HG02588 (cell line): ENCODE data around the gene NDUFAF8.

Experiments
- ATAC-seq: cut with Tn5 transposase; IDR thresholded peaks from one replicate; pipeline ENCODE4 v1.9.1; 2021; ENCODE audit warnings: mild to moderate bottlenecking, moderate library complexity; ENCODE audit not compliant: unreplicated experiment

The NDUFAF8 gene

DNA sequence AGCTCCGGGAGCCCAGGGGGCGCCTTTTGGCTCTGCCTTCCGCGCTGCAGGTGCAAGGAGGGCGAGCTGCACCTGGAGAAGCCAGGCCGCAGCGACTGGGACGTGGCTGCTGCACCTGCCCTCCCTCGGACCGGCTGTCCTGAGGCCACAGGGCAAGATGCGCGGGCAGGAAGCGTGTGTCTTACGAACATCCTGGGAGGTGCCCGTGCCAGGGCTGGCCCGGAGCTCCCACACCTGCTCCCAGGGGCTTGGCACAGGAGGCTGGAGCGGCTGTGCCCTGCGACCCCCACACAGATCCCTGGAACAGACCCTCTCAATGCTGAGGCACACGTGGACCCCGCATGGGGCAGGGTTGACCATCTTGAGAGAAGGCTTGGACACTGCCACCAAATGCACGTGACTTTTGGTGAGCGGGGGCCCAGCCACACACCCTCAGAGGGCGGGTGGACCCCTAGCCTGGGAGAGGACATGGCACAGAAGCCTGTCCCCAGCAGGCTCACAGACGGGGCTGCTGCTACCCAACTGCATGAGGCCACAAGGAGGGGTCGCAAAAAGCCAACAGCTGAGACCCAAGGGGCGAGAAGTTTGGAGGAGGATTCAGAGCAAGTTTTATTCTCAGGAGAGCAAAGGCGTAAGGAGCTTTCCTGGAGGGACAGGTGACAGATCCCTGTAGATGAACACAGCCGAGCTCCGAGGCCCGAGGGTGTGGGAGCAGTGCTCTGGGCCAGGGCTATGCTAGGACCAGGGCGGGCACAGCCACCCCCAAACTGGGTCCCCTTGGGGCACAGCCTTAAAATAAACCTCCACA lies 11.4 kb downstream of the NDUFAF8 start:
- ATAC-seq = no peak

DNA sequence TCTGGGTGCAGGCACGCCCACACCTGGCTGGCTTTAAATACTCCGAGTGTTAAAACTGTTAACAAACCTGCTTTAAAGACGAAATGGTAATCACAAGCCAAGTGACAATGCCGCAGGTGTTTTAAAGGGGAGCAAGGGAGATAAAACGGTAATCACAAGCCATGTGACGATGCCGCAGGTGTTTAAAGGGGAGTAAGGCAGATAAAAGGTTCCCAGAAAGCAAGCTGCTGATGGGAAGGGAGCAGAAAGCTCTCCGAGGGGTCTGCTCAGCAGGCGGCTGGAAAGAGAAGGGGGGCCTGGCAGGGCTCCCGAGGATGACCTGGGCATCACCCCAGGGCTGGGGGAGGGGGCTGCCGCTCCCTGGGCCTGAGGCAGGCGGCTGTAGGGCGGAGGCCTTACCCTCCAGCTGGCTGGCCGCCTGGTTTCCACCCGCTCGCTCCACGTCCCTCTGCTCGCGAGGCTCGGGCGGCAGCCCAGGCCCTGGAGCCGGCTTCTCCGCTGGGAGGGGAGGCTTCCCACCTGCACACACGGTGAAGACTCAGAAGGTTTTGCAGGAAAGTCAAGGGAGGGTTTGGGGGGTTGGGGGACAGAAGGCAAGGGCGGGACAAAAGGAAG lies 12.1 kb downstream of the NDUFAF8 start:
- no peak for ATAC-seq

DNA sequence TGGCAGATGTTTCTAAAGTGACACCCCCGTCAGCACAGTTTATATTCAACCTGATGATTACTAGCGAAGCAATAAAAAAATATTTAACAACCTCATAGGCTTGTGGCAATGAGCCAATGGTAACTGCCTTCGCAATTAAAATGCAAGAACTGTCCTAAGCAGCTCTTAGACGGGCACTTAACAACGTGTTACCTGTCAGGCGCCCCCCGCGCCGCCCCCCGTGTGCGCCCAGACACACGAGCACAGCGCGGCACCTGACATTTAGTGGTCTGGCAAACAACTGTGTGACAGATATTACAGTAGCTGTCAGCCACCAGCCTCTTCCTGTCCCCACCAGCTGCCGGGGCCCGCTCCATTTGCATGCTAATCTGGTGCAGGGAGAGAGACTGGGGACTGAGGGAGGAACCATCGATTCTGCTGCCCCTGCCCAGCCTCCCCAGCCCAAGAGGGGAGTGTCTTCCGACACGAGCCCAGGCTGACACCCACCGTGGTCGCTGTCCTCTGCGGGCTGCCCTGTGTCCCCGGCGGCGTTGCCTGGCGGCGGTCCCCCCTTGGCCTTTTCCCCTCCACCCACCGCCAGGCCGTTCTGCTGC lies 12.7 kb downstream of the NDUFAF8 start:
- no peak for ATAC-seq

DNA sequence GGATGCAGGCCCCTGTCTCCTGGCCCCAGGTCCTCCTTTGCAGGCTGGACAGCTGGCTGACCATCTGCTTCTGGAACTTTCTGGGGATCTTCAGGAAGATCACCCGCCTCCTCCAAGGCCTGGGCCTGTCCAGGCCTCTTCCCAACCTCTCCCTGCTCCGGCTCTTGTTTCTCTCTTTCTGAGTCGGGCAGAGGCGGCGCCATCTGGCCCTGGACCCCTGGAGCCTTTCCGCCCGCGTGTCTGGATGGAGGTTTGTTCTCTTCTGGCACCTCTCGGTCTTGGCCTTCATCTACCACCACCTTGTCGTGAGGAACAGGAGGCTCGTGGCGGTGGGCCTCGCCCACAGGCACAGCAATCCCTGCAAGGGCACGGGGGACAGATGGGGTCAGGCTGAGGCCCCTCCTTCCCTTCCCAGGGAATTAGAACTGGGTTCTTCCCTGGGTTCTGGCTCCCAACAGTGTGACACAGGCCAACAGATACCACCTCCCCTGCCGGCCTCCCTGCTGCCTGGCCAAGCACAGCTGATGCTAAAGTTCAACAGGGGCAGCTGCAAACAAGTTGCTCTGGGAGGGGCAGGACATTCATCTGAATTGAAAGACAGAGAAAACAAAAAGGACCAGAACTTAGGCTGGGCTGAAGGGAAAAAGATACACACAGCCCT lies 13.3 kb downstream of the NDUFAF8 start:
- ATAC-seq = no peak

DNA sequence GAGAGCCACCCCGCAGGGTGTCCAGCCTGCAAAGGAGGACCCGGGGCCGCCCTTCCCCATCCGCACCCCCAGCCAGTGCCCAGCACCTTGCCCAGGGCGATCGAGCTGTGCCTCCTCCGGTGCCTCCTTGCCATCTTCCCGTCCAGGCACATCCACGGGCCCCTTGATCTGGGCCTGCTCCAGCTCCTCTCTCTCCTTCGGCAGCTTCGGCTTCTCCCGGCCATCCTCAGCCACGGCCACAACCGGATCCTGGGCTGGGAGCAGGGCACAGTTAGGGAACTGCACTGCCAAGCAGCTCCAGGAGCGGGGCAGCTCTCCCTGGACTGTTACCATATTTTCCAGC lies 13.8 kb downstream of the NDUFAF8 start:
- ATAC-seq = no peak

DNA sequence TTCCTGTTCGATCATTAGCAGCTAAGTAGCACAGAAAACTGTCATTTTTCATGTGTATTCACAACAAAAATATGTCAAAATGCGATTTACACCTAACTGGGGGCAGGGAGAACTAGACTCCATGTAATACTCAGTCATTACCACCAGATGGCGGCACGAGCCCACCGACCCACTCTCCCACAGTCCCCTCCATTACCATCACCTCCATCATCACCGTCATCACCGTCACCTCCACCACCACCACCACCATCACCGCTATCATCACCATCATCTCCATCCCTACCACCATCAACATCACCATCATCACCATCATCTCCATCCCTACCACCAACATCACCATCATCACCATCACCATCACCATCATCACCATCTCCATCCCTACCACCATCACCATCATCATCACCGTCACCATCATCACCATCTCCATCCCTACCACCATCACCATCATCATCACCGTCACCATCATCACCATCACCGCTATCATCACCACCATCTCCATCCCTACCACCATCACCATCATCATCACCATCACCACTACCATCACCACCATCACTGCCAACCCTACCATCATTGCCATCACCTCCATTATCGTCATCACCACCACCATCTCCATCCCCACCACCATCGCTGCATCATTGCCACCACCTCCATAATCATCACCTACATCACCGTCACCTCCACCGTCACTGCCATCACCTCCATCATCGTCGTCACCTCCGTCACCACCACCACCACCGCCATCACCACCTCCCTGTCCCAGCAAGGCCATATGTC lies 14.4 kb downstream of the NDUFAF8 start:
- no peak for ATAC-seq

DNA sequence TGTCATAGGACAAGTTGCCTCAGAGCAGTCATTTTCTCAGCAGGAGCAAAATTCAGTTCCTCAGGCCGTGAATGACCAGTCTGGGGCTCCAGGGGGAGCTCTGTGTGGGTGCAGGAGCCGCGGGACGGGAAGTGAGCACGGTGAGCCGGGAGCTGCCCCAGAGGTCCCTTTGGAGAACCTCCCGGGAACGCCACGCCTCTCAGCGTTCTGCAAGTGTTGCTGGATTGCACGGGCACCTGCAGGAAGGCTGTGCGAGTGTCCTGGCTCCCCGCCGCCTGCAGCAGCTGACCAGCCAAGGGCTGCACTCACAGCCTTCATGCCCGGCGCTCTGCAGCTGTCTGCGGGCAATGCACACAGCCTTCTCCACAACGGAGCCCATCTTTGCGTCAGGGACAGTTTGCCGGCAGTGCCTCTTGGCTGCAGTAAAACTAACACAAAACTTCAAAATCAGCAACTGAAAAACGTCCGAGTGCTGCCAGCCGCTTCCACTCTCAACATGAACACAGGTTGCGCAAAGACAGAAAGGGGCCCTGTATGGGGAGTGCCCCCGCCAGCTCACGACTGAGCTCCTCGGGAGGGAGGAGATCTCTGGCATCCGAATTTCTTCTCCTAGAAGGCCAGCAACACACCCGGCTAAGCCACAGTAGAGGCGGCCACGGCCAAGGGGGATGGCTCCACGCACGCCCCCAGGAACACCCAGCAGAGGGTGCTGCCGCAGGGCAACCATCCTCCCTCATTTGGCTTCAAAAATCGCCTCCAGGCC lies 16.0 kb downstream of the NDUFAF8 start:
- ATAC-seq = no peak

DNA sequence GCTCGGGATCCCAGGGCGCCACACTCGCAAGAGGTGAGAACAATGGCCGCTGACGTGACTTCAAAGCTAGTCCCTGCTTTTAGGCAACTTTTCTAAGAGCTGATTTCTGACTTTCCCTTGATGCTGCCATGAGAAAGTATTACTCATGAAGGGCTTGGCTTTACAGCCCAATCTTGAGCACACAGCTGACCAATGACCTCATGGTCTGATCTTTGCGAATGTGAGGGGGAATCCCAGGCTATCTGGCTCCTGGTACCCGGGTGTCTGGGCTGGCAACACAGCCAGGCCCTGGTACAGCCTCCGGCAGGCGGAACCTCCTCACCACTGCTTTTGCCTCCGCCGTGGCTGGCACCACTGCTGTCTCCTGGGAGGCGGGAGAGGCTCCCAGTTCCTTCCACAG lies 17.5 kb downstream of the NDUFAF8 start:
- no peak for ATAC-seq

DNA sequence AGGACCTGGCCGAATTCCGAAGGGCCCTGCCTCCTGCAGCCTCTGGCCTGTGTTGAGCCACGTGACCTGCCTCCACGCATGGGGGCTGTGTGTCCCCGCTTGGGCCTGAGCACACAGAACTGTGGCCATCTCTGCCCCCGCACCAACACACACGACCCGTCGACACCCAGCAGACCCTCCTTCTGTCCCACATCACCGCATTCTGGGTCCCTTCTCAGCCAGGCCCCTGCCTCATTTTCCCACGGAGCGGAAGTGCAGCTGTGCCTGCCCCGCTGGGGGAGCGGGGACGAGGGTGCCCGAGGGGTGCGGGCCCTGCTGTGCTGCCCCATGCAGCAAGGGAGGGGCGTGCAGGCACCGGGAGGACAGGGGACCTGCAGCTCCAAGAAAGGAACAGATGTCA lies 18.4 kb downstream of the NDUFAF8 start:
- no peak for ATAC-seq

DNA sequence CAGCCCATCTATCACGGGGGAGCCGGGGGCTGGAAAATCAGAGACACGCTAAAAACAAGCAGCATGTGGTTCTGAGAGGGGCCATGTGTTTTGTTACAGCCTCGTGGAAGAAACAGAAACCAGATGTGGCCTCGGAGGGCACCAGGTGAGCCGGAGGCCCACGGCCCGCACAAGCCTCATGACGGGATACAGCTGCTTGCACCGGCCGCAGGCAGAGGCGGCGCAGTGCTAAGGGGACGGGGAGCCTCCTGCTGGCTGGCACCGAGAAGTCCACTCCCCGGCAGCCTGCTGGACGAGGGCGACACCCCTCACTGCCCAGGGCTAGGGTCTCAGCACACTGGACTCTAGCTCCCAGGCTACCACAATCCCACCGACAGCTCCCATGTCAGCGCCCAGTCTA lies 19.2 kb downstream of the NDUFAF8 start:
- no peak for ATAC-seq

DNA sequence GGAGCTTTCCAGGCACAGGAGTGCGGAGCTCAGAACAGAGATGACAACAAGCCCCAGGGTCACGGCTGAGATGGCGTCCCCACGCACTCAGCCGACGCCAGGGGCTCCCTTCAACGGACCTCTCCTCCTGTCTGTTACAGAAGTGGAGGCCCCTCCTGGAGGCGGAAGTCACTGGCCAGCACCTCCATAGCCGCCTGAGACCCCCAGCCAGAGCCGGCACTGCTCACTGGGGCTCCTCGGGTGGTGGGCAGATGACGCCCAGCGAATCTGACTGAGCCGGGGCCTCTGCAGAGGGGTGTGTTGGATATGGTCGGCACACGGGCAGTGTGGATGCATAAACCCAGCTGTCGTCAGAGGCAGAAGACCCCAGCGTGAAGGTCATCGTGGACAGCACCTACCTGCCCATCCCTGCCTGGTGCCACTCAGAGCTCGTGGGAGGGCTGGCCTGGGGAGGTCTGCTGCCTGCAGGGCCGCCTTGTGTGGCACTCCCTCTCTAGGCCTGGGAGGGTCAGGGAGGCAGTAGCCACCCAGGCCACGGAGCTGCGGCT lies 20.0 kb downstream of the NDUFAF8 start:
- no peak for ATAC-seq

DNA sequence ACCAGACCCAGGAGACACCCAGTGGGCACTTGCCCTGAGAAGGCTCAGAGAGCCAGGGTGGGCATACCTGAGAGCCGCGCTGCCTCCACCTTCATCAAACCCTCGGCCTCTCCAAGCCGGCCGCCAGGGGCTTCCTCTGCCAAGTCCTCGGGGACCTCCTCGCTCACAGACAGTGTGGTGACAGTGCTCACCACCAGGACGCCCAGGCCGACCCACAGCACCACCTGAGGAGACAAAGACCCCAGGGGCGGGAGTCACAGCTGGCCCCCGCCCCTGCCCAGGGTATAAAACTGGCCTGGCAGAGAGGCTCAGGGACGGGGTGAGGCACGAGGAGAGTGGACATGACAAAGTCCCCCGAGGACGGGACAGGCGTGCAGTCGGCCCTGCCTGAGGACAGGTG lies 21.1 kb downstream of the NDUFAF8 start:
- no peak for ATAC-seq

DNA sequence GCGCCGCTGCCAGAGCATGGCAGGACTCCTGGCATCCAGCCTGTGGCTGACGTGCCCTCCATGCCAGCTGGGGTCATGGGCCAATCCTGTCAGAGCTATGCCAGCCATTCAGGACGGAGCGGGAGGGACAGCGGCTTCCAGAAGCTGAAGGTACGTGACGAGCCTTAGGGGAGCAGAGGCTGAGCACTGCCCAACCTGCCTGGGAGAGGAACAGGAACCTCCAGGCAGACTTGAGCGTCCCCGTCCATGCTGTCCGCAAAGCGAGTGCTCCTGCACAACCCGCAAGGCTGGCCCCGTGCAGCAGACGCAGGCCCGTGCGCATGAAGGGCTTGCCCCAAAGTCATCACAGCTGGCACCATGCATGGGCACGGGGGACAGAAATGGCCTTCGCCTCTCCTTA lies 21.5 kb downstream of the NDUFAF8 start:
- no peak for ATAC-seq

DNA sequence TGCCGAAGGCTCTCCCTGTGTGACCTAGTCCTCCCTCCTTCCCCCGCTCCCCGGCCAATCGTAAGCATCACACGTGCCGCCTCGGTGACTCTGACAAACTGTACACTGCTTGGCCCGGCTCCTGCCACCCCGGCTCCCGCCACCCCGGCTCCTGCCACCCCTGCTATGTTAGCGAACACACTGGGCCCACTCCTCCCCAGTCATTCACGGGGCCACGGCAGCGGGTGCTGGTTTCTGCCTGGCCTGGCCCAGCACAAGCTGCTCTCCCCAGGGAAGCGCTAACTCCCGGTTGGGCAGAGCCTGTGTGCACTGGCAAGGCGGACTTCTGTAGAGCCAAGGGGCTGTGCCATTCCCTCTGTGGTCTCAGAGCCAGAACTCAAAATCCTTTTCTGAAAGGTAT lies 22.0 kb downstream of the NDUFAF8 start:
- no peak for ATAC-seq

DNA sequence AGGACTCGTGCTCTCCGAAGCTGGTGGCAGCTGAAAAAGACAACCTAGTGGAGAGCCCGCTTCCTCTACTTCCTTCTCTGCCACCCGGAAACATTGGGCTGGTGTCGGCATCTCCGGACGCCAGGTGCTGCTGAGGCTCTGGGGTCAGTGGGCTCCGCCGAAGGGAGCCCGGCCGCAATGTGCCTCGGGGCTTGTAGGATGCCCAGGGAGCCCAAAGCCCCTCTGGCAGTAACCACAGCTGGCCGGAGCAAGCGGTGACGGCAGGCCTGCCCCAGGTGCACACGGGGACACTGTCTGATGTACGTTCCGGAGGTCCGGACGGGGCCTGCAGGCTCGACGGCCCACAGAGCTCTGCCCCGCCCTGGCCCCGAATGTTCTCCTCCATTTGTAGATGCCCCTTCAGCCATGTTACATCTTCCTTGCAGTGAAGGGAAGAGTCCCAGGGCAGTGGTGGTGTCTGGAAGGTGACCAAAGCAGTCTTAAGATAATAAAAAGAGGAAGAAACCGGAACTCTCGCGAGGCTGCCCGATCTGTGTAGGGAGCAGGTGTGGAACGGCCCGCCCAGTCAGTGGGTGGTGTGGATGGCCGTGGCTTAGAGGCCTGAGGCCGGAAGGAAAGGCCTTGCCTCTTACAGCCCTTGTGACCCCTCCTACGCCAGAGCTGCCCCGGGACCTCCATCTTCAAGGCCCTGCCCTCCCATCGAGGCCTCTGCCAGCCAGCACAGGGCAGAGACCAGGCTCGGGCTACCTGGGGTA lies 22.6 kb downstream of the NDUFAF8 start:
- no peak for ATAC-seq

DNA sequence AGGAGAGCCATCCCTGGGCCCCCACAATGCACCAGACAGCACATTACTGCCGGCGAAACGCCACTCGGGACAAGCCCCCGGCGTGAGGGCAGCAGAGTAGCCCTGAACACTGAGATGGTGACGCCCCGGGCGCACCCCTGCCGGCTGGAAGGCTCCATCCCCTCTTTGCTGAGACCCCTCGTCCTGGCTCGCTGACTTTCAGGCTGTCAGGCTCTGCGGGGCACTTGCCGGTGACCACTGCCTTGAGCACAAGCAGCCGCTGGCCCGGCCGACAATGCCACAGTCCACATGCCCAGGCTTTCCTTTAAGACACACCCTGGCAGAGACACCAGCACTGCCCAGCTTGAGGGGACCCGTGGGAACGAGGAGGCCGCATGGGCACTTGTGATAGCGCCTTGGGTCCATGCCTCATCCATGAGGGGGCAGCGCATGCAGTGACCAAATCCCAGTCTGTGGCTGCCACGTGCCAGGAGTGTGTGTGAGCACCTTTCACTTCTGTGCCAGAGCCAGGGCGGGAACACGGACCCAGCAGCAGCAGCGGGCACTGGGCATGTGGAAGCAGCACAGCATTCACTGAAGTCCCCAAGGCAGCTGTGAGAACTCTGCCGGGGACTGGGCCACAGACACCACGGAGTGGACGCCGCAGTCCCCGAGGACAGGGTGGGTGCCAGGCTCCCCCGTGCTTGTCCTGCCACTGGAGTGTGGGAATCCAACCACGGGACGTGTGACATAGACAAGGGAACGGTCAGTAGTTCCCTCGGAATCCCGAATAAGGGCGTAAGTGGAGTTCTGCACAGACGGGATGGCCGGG lies 24.5 kb downstream of the NDUFAF8 start:
- no peak for ATAC-seq

DNA sequence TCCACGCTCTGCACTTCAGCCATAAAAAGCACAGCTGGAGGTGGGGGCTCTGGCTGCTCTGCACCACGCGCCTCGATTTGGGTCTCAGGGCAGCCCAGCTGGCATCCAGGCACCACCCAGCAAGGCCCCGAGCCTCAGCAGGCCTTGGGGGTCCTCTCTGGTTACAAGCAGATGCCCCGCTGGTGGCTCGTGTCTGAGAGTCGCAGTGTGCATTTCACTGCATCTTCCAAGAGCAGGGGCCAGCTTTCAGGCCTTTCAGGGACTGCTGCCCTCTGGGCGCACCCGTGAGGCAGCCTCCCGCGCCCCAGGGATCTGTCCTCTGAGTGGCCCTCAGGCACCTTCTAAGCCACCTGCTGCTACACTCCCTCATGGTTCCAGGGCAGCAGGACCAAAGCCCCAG lies 25.5 kb downstream of the NDUFAF8 start:
- no peak for ATAC-seq

DNA sequence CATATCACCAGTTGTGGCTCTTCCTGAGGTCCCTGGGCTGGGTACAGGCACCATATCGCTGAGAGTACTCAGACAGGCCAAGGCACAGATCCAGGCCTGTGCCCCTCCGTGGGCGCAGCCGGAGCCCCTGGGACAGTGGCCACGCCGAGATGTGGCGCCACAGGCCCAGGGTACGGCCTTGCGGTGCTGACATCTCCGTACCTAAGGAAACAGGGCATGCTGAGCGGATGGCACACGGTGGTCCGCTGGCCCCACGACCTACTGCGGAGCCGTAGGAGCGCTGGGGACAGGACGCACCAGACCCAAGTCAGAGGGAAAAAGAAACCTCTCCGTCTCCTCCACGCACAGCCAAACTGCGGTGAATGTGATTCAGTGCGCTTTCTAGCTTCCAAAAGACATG lies 26.5 kb downstream of the NDUFAF8 start:
- ATAC-seq = no peak
